SH-SY5Y (cell line): Measurements from ENCODE around the gene SURF4.

Experiments
- GATA2 ChIP-seq: IDR thresholded peaks from 2 replicates; pipeline ENCODE4 v1.6.1; 2011; ENCODE audit warnings: mild to moderate bottlenecking, low read depth, low read length
- GATA3 ChIP-seq: IDR thresholded peaks from 2 replicates; pipeline ENCODE4 v1.6.1; 2011; ENCODE audit warnings: low read depth, mild to moderate bottlenecking, low read length, moderate library complexity

SURF4 gene

DNA sequence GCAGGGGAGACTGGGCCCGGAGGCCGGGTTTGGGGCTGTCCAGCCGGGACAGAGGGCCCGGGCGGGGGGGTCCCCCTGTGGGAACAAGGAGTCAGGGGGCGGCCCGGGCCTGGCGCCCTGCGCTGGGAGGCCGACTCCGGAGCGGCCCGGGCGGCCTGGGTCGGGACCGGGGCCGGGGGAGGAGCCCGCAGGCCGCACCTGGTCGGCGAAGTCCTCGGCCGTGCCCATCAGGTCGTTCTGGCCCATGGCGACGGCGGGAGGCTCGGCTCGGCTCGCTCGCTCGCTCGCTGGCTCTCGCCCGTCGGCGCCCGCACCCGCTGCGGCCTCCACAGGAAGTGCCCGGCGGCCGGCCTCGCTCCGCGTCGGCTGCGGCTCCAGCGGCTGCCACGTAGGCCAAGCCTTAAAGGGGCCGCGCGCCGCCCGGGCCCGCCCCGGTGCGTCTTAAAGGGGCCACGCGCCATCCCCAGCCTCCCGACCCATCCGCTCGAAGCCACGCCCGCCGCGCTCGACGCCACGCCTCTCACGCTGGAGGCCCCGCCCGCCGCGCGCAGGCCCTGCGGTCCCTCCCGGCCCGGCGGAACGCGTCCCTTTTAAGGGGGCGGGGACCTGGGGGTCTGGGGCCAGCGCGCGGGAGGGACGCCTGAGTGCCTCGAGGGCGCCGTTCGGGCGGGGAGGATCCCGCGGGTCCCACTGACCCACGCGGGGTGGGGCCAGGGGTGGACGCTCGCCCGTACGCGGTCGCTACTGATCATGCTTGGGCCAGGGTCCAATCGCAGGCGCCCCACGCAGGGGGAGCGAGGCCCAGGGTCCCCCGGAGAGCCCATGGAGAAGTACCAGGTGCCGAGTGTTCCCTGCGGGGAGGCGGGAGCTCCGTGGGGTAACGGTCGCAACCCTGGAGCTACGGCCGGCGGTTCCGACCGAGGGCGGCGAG, at the start of gene SURF4, which contains the start of gene STKLD1:
Gene SURF4 (minus strand): TSS at position 337 of the 931 bp plus-strand sequence. CDS start 91 bp downstream, at position 246.
Gene STKLD1 (plus strand): TSS at position 643 of the 931 bp plus-strand sequence. CDS start 108 bp downstream, at position 751.
- no peak for TF ChIP-seq GATA3
- TF ChIP-seq GATA2, result no peak

DNA sequence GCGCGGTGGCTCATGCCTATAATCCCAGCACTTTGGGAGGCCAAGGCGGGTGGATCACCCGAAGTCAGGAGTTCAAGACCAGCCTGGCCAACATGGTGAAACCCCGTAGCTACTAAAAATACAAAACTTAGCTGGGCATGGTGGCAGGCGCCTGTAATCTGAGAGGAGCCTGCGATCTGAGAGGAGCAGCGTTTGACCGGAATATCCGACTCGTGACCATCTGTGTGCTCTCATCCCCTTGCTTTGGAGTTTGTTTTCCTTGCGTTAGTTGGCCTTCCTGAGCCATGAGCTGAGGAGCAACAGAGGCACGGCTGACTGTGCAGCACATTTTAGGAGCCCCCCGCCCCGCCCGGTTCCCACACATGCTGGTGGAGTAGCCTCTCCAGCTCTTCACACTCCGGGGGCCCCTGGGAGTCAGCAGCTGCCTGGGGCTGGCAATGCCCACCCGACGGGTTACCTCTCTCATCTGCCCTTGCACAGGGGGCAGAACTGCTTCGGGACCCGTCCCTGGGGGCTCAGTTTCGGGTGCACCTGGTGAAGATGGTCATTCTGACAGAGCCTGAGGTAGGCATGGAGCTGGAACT, 49.3 kb upstream of the SURF4 start:
- TF ChIP-seq GATA2, result no peak
- TF ChIP-seq GATA3, result no peak

DNA sequence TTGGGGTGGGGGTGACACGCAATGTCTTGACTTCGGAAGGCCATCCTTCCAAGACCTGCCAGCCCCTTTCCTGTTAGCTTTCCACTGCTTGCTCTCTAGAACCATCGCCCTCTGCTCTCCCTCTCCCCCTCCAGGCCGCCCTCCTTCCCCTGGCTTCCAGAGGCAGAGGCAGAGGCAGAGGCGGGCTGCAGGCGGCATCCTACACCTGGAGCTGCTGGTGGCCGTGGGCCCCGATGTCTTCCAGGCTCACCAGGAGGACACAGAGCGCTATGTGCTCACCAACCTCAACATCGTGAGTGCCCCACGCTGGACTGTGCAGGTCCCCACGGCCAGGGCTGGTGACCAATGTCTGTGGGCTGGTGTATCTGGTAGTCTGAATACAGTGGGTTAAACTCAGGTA, 48.3 kb upstream of the SURF4 start:
- no peak for TF ChIP-seq GATA2
- no peak for TF ChIP-seq GATA3

GRCh38 chr9:133423216-133423615, 47.4 kb upstream of the SURF4 start:
- TF ChIP-seq GATA2 (no peak), GATA3 (no peak)

- TF ChIP-seq GATA3 (no peak), GATA2 (no peak)
These were observed 46.0 kb upstream of the SURF4 start, which contains the start of gene ADAMTS13 for GRCh38 chr9:133421615-133422542. Gene ADAMTS13 (plus strand): TSS chr9:133422367. CDS start chr9:133422444, 77 bp downstream.

DNA sequence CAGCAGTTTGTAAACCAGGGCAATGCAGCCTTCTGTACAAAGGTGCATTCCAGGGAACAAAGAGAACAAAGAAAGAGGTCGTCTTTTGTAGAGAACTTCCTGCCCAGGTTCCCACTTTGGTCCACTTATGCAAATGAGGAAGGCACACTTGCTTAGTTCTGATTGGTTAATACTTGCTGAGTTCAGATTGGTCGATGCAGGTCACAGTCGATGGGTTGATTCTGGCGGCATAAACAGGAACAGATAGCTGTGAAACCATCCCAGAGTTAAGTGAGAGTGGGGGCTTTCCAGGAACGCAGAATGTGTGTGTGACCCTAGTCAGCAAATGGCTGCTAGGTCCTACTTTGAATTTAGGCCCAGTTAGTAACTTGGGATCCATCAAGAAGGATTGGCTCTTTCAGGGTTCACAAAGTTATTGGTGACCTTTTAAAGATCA, 44.5 kb upstream of the SURF4 start:
- no peak for TF ChIP-seq GATA2
- TF ChIP-seq GATA3, result no peak

GRCh38 chr9:133419005-133419404, 43.1 kb upstream of the SURF4 start:
- TF ChIP-seq GATA3, result no peak

GRCh38 chr9:133417541-133418461, 41.9 kb upstream of the SURF4 start, which contains the start of gene REXO4:
Gene REXO4 (minus strand): TSS chr9:133418010. CDS start chr9:133417844, 166 bp downstream.
- 0 out of 2 replicates have a peak, but pooled peaks have one; percentile 8 for TF ChIP-seq GATA2
- TF ChIP-seq GATA3, result no peak

DNA sequence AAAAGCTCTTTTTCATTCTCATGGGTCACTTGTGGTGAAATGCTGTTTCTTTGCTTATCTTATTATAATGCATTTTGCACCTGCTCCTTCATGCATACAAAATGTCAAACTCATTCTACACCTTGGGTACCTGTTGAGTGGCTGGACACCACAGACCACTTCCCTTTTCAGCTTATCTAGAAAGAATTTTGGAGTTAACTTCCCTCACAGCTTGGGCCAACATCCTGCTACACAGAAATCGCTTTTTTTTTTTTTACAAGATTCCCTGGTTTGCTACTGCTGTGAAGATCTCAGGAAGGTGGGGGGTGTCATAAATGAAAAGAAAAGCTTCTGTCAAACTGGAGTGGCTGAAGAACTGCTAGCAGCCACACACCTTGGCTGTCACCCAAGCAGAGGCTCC, 39.3 kb upstream of the SURF4 start:
- no peak for TF ChIP-seq GATA3
- no peak for TF ChIP-seq GATA2

DNA sequence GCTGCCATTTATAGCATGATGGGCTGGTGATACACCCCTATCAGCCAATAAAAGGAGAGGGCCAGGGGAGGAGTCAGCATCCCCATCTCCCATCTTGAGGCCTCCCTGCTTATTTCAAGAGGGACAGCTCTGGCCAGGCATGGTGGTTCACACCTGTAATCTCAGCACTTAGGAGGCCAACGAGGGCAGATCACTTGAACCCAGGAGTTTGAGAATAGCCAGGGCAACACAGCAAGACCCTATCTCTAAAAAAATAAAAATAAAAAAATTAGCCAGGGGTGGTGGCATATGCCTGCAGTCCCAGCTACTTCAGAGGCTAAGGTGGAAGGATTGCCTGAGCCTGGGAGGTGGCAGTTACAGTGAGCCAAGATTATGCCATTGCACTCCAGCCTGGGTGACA, 32.2 kb upstream of the SURF4 start:
- TF ChIP-seq GATA2 (no peak), GATA3 (no peak)

DNA sequence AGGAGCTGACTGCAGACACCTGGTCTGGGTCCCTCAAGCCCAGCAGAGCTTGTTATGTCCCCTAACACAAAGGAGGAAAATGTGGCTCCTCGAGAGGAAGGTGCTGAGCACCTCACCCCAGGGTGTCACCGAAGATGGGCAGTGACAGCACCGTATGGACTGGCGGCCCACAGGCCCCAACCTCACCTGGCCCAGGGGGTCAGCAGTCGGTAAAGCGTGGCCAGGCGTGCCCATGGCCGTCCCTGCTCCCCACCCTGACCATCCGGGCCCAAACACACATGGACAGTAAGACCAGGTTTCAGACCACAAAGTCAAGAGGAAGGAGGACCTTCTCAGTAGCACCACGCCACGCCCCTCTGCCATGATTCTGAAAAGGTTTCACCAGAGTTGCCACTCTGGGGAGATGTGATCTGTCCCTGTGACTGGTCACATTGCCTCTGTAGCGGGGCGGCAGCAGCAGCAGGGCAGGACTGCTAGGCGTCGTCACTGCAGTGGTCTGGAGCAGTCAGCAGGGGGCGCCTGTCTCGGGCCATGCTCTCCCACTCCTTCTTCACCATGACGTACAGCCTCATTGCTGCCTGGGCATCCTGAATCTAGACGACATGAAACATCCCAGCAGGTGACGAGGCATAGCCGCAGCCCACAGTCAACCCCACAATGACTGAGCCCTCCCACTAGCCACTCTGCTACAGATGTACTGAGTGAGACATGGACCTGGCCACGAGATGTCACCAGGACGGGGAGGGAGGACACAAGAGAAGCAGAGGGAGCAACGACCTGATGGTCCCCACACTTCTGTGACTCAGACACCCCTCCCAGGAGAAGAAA, 30.8 kb upstream of the SURF4 start:
- TF ChIP-seq GATA3 (no peak), GATA2 (no peak)

GRCh38 chr9:133405508-133406438, 29.9 kb upstream of the SURF4 start:
- TF ChIP-seq GATA2, result no peak
- TF ChIP-seq GATA3, result no peak
